ENCODE data around the gene ARHGEF16.

The ARHGEF16 gene

DNA sequence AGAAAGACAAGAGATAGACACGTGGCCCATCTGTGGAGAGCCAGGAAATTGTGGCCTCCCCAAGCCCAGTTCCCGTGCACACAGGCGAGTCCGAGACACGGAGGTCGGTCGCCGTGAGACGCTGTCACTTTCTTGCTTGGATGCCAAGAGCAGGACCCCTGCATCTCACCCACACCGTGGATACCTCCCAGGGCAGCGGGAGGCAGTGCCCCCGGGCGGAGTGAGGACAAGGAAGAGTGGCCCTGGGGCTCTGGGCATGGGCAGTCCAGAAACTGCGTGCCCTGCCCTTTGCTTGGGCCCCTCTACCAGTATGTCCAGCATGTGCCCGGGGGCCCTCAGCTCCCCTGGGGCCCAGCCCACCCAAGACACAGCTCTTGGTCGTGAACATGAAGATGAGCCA is 24.7 kb upstream of the ARHGEF16 start:
- Mint-ChIP-seq H3K27ac (no peak overlapping the region), H3K27me3 (ENCODE audit: low read depth, poor library complexity) (peaks cover 6% of the 10 kb centered on the region), H3K9me3 (no peaks in the 10 kb centered on the region), H3K36me3 (ENCODE audit: low read depth) (no peaks in the 10 kb centered on the region), H3K4me3 (no peak overlapping the region), H3K4me1 (peaks cover 22% of the 10 kb centered on the region)
- DNase-seq = no peak
- TF ChIP-seq, protein P1, sequence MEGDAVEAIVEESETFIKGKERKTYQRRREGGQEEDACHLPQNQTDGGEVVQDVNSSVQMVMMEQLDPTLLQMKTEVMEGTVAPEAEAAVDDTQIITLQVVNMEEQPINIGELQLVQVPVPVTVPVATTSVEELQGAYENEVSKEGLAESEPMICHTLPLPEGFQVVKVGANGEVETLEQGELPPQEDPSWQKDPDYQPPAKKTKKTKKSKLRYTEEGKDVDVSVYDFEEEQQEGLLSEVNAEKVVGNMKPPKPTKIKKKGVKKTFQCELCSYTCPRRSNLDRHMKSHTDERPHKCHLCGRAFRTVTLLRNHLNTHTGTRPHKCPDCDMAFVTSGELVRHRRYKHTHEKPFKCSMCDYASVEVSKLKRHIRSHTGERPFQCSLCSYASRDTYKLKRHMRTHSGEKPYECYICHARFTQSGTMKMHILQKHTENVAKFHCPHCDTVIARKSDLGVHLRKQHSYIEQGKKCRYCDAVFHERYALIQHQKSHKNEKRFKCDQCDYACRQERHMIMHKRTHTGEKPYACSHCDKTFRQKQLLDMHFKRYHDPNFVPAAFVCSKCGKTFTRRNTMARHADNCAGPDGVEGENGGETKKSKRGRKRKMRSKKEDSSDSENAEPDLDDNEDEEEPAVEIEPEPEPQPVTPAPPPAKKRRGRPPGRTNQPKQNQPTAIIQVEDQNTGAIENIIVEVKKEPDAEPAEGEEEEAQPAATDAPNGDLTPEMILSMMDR (IDR thresholded peaks at IDR 0.05) = no peak

GRCh38 chr1:3430406-3430805 is 24.1 kb upstream of the ARHGEF16 start:
- DNase-seq = no peak
- H3K27me3 Mint-ChIP-seq (ENCODE audit: low read depth, poor library complexity) = peaks cover 8% of the 10 kb centered on the region
- TF ChIP-seq, protein P1 (IDR thresholded peaks at IDR 0.05) = no peak
- no peaks in the 10 kb centered on the region for H3K9me3 Mint-ChIP-seq
- no peaks in the 10 kb centered on the region for H3K36me3 Mint-ChIP-seq (ENCODE audit: low read depth)
- H3K27ac Mint-ChIP-seq = no peak overlapping the region
- no peak overlapping the region for H3K4me3 Mint-ChIP-seq
- peaks cover 22% of the 10 kb centered on the region for H3K4me1 Mint-ChIP-seq

DNA sequence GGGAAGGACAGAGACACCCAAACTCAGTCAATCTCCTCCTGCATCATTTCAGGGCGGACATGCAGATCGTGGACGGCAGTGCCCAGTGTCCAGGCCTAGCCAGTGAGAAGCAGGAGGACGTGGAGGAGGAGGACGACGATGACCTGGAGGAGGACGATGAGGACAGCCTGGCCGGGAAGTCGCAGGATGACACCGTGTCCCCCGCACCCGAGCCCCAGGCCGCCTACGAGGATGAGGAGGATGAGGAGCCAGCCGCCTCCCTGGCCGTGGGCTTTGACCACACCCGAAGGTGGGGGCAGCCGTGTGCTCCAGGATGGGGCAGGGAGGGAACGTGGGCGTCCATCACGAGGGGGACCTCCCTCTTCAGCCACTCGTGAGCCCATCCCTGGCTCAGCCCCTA is 23.6 kb upstream of the ARHGEF16 start:
- peaks cover 11% of the 10 kb centered on the region for H3K27me3 Mint-ChIP-seq (ENCODE audit: low read depth, poor library complexity)
- H3K27ac Mint-ChIP-seq = no peak overlapping the region
- no peaks in the 10 kb centered on the region for H3K9me3 Mint-ChIP-seq
- TF ChIP-seq, protein P1 (IDR thresholded peaks at IDR 0.05) = no peak
- no peak overlapping the region for H3K4me3 Mint-ChIP-seq
- peaks cover 22% of the 10 kb centered on the region for H3K4me1 Mint-ChIP-seq
- DNase-seq = no peak
- H3K36me3 Mint-ChIP-seq (ENCODE audit: low read depth) = no peaks in the 10 kb centered on the region

DNA sequence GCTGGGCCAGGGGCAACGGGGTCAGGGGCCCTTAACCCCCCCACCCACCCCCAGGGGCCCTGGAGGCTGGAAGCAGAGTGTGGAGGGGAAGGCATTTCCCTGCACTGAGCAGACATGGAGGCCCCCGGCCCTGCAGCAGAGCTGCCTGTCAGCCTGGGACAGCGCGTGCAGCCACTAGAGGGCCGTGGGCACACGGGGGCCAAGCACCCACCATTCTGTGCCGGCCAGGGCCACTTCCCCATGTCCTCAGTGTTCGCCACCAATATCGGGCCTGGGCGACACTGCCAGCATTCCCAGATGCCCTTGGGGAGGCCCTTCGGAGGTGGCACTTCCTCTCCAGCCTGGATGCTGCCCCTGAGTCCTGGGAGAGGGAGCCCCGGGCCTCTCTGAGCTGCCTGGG is 23.2 kb upstream of the ARHGEF16 start:
- H3K27me3 Mint-ChIP-seq (ENCODE audit: low read depth, poor library complexity) = peaks cover 13% of the 10 kb centered on the region
- no peaks in the 10 kb centered on the region for H3K9me3 Mint-ChIP-seq
- no peaks in the 10 kb centered on the region for H3K36me3 Mint-ChIP-seq (ENCODE audit: low read depth)
- no peak overlapping the region for H3K4me3 Mint-ChIP-seq
- H3K4me1 Mint-ChIP-seq = peaks cover 27% of the 10 kb centered on the region
- TF ChIP-seq, protein P1 (IDR thresholded peaks at IDR 0.05) = peak; percentile 60
- no peak overlapping the region for H3K27ac Mint-ChIP-seq
- DNase-seq = peak; percentile 58

GRCh38 chr1:3431686-3432085 is 22.8 kb upstream of the ARHGEF16 start:
- no peak for DNase-seq
- no peaks in the 10 kb centered on the region for H3K36me3 Mint-ChIP-seq (ENCODE audit: low read depth)
- H3K4me3 Mint-ChIP-seq = no peak overlapping the region
- TF ChIP-seq, protein P1 (IDR thresholded peaks at IDR 0.05) = no peak
- peaks cover 13% of the 10 kb centered on the region for H3K27me3 Mint-ChIP-seq (ENCODE audit: low read depth, poor library complexity)
- peaks cover 29% of the 10 kb centered on the region for H3K4me1 Mint-ChIP-seq
- H3K9me3 Mint-ChIP-seq = no peaks in the 10 kb centered on the region
- H3K27ac Mint-ChIP-seq = no peak overlapping the region

DNA sequence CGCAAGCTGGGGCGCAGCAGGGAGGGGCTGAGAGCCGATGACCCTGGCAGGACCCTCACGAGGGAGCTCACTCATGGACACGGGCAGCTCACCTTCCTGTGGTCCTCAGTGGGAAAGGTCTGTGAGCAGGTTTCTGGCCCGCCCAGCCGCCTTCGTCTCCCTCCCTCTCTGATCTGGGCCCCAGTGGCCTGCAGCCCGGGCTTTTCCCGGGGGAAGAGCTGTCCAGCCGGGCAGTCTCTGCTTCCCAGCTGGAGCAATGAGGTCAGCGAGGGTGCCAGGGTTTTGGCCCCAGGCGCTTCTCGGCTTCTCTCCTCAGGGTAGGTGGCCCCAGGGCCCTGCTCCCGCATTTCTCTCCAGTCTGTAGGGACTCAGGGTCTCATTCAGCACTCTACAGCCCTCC is 22.2 kb upstream of the ARHGEF16 start:
- no peaks in the 10 kb centered on the region for H3K36me3 Mint-ChIP-seq (ENCODE audit: low read depth)
- H3K27ac Mint-ChIP-seq = no peak overlapping the region
- H3K9me3 Mint-ChIP-seq = peaks cover under 1% of the 10 kb centered on the region
- TF ChIP-seq, protein P1 (IDR thresholded peaks at IDR 0.05) = no peak
- peaks cover 29% of the 10 kb centered on the region for H3K4me1 Mint-ChIP-seq
- DNase-seq = no peak
- H3K4me3 Mint-ChIP-seq = peak overlapping the region; percentile 17
- peaks cover 13% of the 10 kb centered on the region for H3K27me3 Mint-ChIP-seq (ENCODE audit: low read depth, poor library complexity)

Data from nephron progenitor cell (in vitro differentiated cells).